HT1080 (cell line): ENCODE measurements around the gene BTBD10. TPM values are rescaled to one million over a fixed set of nuclear protein-coding genes. Genes with fewer than 3 reads are reported as not detected.
A peak's percentile ranks its signal among the peaks of the same experiment; 100 is the strongest.

ENCODE experiments used
- DNase-seq: peaks from one replicate; pipeline ENCODE4 v3.0.0-alpha.2; 2015; ENCODE audit warnings: low read depth
- total RNA-seq: library from RNA; depleted of rRNA; stranded (reverse); fragments of >200 nt; shearing (Covaris generic); gene quantifications from 2 replicates; pipeline ENCODE4 v1.2.3, GENCODE V29; 2014; rRNA removed

Gene BTBD10
- total RNA-seq, 1 experiment from 2014 or later = 64.0 TPM

DNA sequence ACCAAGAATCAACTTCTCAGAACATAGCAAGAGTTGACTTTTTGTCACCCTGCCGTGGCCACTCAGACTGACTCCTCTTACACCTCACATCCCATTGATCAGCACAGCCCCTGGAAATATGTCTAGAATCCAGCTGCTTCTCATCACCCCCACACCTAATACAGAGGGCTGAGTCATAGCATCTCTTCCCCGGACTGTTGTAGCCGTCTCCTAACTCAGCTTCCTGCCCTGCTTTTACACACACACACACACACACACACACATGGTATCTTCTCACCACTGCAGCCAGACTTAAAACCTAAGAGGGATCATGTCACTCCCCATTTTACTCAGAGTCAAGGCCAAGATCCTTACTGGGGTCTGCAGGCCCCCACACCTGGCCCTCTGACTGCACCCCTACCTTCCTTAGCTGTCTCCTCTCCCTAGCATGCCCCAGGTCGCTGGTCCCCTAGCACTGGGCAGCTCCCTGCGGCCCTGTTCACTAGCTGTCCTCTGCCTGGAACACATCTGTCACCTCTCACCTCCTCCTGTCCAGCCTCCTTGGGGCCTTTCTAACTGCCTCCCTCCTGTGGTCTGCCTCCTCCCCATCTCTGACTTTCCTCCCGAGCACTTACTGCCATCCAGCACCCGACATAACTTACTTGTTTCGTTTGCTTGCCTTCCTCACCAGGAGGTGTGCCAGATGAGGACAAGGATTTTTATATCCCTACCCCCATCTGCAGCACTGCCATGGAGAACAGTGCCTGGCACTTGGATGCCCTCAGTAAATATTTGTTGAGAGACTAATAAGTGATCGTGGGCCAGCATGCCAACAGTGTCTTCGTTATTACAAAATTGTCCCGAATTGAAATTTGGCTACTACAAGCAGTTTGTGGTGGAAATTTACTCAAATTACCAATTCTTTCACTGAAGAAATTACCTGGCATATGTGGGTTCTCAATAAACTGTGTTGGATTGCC, 123.5 kb downstream of the BTBD10 start:
- peak; percentile 96 for DNase-seq

DNA sequence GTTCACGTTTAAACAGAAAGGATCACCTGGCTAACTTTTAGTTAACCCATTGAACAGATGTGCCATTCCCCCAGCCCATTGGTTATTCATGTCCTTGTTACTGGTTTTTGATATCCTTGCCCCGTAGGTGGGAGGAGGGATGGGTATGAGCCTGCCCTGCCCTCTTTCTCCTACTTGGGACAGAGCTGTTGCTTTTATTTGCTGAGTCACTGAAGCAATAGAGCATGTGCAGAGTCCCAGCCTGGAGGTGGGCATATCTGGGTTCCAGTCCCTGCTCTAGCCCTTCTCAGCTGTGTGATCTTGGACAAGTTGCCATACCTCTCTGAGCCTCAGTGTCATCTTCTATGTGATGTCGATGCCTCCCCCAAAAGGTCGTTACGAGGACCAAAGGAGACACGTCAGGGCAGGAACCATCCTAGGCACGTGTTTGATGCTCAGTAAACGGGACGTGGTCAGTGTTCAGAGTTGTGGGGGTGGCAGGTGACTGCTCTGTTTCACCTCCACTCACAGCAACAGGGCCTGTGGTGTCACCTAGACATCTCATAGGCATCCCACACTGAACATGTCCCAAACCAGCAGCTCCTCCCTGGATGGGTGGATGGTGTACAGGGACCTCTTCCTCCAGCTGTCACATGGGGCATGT, 124.5 kb downstream of the BTBD10 start:
- peak; percentile 83 for DNase-seq

DNA sequence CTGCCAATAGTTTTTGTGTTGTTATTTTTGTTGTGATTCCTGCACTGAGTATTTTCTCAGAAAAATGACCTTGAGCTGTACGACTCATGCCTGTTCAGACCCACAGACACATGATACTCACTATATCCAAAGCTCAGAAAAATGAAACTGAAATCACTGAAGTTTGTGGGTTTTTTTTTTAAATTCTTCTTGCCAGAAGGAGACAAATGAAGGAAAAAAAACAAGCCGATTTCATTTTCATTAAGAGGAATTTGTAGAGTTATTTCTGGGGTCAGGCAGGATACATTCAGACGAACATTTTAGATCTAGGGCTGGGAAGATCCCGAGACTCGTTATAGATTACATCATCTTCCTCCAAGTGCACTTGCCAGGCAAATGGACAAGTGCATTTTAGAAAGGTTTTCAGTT, 125.0 kb downstream of the BTBD10 start:
- no peak for DNase-seq

Other genes starting within 250 kb of the BTBD10 start
- gene BMAL1, start 185.4 kb downstream of the BTBD10 start, total RNA-seq = 12.9 and 18.5 TPM in 2 replicates
- not detected in 2 replicates for gene PTH, start 32.8 kb upstream of the BTBD10 start, total RNA-seq
- gene FAR1, start 205.4 kb upstream of the BTBD10 start, total RNA-seq = 52.8 and 63.5 TPM in 2 replicates